Measurements from ENCODE around the gene NCF2.
A peak's percentile ranks its signal among the peaks of the same experiment; 100 is the strongest.

The NCF2 gene

DNA sequence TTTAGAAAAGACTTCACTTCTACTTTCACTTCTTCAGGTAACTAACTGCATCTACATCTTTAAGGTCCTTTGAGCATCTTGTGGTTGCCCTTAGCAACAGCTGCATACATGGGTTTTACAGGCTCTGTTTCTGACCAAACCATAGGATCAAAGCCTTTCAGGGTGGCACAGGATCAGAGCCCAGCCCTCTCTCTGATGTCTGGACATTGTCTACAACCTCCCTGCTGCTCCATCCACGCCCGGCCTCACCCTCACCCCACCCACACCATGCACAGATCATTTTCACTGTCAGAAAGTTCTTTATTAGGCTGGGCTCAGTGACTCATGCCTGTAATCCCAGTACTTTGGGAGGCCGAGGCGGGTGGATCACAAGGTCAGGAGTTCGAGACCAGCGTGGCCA lies 5.2 kb downstream of the NCF2 start:
- DNase-seq (ENCODE audit: low read depth in 2 of 3, low spot score in 1 of 3), result no peak

DNA sequence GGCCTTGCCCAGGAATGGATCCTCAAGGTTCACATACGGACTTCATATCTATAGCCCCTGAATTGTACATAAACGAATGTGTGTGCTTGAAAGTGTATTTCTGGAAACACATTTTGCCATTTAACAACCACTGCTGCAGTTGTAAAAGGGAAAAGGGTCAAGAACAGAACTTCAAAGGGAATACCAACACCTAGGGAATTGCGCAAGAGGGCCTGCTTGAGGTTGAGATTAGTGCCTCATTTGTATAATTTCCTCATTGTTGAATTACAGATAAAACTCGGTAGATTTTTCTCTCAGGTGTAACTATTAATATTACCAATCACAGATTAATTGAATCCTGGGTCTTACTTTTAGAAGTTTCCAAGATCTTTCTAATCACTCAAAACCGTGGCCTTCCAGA lies 6.1 kb downstream of the NCF2 start:
- DNase-seq (ENCODE audit: low read depth in 2 of 3, low spot score in 1 of 3), result no peak

DNA sequence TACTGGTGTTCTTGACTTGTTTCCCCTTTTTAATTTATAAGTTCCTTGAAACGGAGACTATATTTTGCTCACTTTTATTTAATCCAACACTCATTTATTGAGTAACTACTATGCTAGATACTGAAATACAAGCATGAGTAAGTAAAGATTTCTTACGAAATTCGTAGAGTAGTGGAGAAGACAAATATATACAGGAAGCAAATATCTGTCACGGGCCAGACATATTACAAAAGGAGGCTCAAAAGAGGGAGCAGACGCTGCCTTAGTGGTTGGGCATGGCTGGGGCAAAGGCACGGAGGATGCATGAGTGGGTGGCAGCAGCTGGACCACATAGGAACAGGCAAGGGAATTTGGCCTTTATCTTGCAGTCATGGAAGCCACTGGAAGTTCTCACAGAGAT lies 6.8 kb downstream of the NCF2 start:
- no peak for DNase-seq (ENCODE audit: low read depth in 2 of 3, low spot score in 1 of 3)

DNA sequence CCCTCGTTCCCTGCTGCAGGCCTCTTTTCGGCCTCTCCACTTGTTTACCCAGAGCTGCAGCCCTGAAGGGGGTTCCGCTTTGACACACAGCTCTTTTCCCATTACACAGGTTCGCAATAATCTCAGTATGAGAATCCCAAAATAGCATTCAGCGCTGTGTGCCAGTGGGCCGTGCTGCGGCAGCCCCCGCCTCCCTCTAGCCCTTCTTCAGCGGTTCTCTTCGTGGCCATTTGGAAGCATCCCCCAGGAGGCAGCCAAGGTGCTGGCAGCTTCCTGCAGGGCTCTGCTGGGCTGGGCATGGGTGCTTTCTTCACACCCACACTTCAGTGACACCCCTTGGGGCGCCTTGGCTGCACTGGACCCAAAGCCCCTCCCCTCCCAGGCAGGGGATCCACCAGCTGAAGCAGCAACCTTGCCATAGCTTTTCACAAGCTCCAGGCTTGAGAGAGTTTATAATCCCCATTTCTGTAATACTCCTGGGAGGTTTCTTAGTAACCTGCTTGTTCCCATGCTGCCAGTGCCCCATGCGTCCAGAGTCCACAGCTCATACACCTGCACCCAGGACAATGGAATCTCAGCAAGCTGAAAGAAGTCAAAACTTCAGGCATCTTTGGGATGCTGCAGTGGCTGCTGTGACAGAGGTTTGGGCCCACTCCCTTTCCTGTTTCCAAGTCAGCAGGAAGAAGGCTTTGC lies 8.1 kb downstream of the NCF2 start:
- DNase-seq (ENCODE audit: low read depth in 2 of 3, low spot score in 1 of 3), result no peak

DNA sequence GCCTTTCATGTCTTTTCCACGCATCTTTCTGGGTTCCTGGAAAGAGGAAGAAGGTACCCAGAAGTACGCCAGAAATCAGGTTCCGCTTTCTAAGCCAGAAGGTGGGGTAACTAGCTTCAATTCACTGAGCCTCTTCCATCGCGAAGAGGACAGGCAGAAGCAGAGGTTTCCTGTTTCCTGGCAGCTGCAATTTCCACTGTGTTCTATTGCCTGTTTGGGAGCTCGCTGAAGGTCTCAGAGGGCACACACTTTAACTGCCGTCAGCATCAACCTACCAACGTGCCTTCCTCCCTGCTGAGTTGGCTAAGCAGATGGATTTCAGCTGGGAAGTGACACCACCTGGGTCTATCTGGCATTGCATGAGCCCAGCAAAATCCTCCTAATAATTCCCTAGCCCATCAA lies 10.0 kb downstream of the NCF2 start:
- DNase-seq (ENCODE audit: low read depth in 2 of 3, low spot score in 1 of 3), result peak in 1 of 3 donors; percentile 8

DNA sequence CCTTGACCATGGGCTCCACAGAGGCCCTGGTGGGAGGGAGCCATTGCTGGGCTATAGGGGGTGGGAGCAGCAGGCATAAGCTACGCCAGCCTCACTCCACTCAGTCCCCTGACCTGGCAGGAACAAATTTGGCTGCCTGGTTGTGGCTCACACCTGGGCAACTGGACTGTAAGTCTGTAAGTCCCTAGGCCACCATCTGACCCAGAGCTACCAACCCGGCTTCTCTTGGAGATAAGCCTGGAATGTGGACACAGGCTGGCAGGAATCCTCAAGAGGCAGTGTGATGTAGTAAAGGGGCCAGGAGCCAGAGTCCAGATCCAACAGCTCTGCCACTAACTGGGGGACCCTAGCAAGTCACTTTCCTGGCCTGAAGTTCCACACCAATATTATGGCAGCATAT lies 11.4 kb downstream of the NCF2 start:
- DNase-seq (ENCODE audit: low read depth in 2 of 3, low spot score in 1 of 3), result no peak

DNA sequence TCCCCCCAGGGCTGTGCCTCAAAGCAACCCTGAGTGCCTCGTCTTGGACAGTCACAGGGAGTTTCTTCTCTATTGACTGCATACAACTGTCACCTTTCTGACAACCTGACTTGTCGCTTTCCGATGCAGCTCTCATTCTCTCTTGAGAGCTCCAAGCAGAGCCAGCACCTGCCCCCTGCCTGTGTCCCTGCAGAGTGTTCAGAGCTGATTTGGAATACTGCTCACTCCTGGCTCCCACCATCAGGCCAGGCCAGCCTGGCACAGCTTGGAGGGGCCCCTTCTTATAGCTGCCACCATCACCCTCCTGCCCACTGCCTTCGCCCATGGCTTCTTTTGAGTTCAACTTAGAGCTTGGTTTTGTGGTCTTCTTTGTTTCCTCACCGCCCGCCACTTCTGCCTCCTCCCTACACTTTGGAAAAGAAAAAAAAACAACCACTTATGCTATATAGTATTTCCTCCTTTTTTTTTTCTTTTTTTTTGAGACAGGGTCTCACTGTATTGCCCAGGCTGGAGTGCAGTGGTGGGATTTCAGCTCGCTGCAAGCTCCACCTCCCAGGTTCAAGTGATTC lies 12.3 kb downstream of the NCF2 start:
- DNase-seq (ENCODE audit: low read depth in 2 of 3, low spot score in 1 of 3), result no peak

DNA sequence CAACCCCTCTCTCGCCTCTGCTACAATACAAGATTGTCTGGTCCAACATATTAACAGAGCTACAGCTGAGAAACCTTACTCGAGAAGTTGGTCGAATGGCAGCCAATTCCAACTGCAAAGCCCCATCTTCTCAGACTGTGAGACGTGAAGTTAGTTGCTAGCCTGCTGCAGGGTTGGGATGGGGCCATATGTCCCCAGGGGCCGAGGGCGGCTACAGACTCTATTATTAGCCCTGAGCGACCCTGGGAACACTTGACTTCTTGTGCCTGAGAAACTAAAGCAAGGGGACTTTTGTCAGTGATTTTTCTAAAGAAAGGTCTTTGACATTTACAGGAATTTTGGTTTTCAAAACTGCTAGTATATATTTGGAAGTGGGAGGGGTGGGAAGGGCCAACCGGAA lies 13.7 kb downstream of the NCF2 start:
- DNase-seq (ENCODE audit: low read depth in 2 of 3, low spot score in 1 of 3), result no peak

DNA sequence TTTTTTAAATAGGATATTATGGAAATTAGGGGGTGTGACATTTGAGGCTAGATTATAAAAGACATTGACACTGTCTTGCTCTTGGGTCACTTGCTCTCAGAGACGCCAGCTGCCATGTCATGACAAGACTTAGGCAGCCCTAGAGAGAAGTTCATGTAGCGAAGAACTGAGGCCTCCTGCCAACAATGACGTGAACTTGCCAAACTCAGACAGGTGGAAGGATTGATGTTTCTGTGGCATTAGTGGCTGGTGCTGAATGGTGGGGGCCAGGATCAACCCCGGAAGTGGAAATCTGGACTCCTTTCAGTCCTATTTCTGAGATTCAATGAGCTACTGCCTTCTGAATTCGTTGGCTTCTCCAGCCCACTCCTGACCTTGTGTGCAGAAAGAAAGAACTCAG lies 14.7 kb downstream of the NCF2 start:
- DNase-seq (ENCODE audit: low read depth in 2 of 3, low spot score in 1 of 3), result no peak

DNA sequence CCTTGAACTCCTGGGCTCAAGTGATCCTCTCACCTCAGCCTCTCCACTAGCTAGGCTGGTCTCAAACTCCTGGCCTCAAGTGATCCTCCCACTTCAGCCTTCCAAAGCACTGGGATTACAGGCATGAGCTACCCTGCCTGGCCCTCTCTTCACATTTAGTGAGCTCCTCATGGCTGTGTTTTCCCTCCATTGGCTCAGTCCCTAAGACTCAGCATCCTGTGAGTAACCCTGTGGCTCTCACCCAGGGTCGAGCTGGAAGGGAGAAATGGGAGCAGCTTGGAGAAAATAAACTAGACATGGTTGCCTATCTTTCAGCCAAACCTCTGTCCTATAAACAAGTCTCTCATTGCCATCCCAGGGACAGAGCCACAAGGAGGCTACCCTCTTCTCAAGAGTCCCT lies 17.5 kb downstream of the NCF2 start:
- DNase-seq (ENCODE audit: low read depth in 2 of 3, low spot score in 1 of 3), result no peak

DNA sequence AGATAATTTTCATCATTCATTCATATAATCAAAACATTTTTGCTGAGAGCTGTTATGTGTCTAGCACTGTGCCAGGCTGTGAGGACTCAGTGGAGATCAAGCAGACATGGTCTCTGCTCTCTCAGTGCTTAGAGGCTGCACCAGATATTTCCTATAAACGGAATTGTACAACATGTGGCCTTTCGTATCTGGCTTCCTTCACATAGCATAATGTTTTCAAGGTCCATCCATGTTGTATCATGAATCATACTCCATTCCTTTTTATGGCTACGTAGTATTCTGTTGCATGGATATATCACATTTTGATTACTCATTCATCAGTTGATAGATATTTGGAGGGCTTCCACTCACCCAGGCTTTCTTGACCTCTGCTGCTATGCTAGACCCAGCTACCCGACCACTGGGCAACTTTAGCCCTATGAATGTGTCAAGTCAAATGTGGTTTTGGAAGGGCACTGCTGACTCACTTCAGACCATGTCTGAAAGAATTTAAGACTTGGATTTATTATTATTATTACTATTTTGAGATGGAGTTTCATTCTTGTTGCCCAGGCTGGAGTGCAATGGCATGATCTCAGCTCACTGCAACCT lies 18.5 kb downstream of the NCF2 start:
- no peak for DNase-seq (ENCODE audit: low read depth in 2 of 3, low spot score in 1 of 3)

DNA sequence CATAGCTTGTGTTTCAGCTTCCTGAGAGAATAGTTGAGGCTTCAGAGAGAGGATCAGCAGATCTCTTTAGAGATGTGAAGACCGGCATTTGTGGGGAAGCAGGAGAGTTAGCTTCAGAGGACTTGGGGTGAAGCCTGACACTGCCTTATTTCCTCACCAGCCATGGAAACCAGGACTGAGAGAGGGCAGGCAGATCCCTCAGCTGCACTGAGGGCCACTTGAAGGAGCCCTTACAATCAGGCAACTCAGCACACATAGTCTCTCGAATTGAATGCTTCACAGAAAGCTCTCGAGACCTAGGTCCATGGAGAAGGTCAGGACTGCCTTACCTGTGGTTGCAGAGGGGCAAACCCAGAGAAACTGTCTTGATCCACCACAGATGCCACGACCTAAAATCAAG lies 19.8 kb downstream of the NCF2 start:
- no peak for DNase-seq (ENCODE audit: low read depth in 2 of 3, low spot score in 1 of 3)

DNA sequence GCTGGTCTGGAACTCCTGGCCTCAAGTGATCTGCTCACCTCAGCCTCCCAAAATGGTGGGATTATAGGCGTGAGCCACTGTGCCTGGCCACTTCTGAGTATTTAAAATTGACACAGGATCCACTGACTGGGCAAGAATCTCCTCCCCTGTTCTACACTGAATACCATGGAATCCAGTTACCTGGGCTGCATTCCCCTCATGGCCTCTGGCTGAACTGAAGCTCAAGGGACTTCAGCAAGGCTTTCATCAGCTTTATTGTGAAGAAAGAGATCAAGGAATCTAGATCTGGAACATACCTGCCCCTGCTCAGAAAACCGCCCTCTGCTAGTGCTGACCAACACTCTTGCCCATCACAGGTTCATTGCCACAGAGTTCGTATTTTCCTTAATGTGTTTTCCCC lies 20.5 kb downstream of the NCF2 start:
- no peak for DNase-seq (ENCODE audit: low read depth in 2 of 3, low spot score in 1 of 3)

DNA sequence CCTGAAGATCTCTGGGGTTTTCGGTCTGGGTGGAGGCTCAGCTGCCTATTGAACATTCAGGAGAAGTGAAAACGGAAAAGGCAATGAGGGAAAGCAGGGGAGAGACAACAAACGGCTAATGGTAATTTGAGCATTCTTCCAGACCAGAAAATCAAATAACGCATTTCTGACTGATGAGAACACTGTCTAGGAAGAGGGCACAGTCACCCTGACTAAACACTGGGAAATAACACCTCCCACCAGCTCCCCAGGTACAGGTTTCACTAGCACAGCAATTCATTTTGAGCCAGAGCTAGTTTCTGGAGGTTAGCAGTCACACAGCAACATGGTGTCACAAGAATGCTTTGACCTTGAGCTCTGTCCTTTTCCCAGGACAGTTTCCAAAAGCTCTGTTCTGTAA lies 21.1 kb downstream of the NCF2 start:
- DNase-seq (ENCODE audit: low read depth in 2 of 3, low spot score in 1 of 3), result peak in 1 of 3 donors; percentile 33

DNA sequence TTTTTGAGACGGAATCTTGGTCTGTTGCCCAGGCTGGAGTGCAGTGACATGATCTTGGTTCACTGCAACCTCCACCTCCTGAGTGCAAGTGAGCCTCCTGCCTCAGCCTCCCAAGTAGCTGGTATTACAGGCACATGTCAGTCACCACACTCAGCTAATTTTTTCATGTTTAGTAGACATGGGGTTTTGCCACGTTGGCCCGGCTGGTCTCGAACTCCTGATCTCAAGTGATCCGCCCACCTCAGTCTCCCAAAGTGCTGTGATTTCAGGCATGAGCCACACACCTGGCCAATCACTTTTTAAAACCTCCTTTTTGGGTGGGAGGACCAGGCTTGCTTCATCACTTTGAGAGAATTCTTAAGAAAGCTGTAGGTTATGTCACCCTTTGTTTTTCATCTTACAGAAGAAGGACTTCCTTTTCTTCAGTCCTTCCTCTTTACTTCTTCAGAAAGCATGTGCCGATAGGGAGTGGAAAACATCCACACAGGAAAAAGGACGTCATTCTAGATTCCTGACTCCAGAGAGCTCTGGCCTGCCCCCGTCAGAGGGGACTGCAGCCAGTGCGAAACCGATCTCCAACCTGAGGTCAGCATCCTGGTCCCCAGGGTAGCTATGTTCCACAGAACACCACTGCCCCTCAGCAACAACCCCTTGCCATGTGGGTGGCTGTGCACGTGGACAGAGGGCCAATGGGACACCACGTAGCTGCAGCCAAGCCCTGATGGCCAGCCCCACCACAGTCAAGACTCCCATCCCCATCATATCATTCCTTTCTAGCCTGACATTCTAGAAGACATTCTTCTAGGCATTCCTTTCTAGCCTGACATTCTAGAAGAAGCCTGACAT lies 21.9 kb downstream of the NCF2 start:
- DNase-seq (ENCODE audit: low read depth in 2 of 3, low spot score in 1 of 3), result peak in 1 of 3 donors; percentile 4

DNA sequence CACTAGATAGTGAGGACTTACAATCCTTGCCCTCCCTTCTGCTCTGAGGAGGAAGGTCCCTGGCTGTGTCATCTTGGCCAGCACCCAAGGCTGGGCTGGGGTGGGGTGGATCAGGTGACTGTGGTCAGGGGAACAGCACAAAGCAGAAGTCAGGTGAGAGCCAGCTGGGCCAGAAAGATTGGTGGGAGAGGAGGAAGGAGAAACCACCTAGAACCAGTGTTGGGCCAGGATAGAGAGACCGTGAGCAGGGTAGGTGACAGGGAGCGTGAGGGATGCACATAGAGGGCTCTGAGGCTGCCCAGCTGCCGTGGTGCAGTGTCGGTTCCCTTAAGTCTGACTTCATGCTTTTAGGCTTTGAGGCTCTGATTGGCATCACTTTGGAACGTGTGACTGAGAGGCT lies 22.7 kb downstream of the NCF2 start:
- DNase-seq (ENCODE audit: low read depth in 2 of 3, low spot score in 1 of 3), result no peak

DNA sequence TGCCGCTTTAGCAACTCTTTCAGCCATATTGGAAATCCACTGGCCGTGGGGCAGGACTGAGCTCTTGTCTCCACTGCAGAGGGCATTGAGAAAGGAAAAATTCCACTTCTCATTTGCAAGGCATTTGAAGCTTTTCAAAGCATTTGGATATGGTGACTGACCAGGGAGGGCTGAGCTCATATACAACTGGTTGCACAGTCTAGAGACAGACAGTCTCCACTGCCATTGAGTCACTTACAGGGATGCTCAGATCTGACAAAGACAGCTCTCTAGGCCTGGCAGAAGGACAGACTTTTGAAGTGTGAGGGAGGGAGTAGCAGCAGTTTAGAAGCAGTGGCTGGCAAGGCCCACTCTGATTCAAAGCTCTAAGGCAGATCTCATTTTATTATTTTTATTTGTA lies 24.2 kb downstream of the NCF2 start:
- no peak for DNase-seq (ENCODE audit: low read depth in 2 of 3, low spot score in 1 of 3)

DNA sequence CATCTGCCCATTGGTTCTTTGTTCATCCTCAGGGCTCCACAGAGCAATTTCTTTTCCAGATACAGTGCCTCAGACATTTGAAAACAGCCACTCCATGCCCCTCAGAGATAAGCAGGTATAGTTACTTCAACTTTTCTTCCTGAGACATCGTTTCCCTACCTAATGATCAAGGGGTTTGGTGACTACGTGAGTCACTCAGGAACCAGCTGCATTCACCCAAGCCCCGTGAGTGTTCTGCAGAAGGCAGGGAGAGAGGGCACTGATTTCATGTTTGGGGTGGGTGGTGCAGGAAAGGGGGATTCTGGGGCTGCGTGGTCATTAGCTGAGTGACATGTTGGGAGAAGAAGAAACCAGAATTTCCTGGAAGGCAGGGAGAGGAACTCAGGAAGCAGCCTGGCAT lies 25.0 kb downstream of the NCF2 start:
- DNase-seq (ENCODE audit: low read depth in 2 of 3, low spot score in 1 of 3), result no peak

DNA sequence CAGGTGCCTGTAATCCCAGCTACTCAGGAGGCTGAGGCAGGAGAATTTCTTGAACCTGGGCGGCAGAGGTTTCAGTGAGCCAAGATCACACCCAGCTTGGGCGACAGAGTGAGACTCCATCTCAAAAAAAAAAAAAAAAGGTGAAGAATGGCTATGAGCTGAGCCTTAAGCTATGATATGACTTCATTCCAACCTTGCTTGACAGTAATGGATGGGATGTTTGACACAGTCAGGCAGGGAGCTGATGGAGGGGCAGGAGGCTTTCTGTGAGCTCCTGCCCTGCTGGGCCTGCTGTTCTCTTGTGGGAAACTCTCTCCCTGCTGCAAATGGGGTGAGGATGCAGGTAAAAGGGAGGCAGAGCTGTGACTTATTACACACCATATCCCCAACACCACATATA lies 27.6 kb downstream of the NCF2 start:
- no peak for DNase-seq (ENCODE audit: low read depth in 2 of 3, low spot score in 1 of 3)

DNA sequence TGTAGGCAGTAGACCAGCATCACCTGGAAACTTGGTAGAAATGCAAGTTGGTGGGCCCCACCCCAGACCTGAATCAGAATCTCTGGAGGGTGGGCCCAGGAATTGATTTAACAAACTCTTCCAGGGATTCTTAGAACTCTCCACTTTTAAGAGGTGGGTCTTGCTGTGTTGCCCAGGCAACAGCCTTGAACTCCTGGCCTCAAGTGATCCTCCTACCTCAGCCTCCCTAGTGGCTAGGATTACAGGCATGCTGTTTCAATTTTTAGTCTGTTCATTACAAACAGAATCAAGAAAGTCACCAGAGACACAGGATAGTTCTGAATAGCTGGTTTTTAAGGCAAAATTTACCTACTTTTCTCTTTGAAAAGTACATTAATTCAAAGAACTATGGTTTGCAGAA lies 31.2 kb downstream of the NCF2 start:
- no peak for DNase-seq (ENCODE audit: low read depth in 2 of 3, low spot score in 1 of 3)

DNA sequence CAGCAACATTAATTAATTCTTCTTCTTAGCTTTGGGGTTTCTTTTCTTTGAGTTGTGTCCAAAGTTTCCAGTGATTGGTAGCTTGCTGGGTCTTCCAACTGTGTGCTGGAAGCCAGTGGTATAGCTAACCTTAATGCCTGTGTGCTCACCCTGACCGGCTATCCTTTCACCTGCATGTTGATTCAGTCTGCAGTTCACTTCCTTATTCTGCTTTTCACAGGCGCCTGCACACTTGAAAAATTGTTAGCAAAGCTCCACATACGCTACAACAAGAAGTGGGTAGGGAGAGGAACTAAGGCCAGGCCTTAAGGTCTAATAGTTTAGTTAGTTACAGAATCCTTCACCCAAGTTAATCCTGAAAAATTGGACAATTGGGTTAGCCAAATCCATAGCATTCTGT lies 35.7 kb downstream of the NCF2 start:
- no peak for DNase-seq (ENCODE audit: low read depth in 2 of 3, low spot score in 1 of 3)

DNA sequence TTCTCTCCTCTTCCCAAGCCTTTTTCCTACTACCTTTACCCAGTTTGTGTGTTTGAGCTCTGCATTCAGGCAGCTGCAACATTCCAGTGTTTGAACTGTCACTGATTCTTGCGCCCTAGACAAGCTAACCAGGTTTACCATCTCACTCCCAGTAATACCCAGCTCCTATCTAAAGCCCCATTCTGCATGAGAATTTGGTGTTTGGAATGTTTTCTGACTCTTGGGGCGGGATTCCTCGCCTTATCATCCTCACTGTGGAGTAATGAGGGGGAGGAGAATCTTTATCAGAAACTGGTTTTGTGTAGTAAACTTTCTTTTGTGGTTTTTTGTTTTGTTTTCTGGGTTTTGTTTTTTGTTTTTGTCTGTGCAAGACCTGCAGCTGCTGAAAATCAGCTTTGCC lies 36.5 kb downstream of the NCF2 start:
- no peak for DNase-seq (ENCODE audit: low read depth in 2 of 3, low spot score in 1 of 3)

Measured in stimulated activated CD4-positive, alpha-beta T cell treated with anti-CD3 and anti-CD28 coated beads, Interleukin-12 subunit alpha, Interleukin-12 subunit beta, amount 100 ng/mL, for 48 hours (primary cell).